Measurements from ENCODE around the gene DPP4. TPM values are rescaled to one million over a fixed set of nuclear protein-coding genes. Genes with fewer than 3 reads are reported as not detected.

DPP4 gene
- total RNA-seq, 2 experiments from 2014 or later = not detected

DNA sequence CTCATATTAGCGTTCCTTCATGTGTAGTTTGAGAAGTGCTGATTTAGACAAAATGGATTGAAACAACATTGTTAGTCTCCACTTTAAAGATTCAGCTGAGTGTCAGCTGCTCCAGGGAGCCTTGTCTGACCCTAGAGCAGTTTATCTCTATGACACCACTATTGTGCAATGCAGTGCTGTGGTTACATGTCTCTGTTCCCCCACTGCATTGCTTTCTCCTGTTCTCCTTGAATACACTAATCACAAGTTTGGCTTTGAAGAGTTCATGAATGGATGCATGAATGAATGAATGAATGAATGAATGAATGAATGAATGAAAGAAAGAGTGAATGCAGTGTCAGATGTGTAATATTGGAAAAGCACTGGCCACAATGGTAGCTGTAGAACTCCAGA lies 39.8 kb upstream of the DPP4 start:
- Histone ChIP-seq H3K9me3 (ENCODE audit: low read length) (no peaks in the 10 kb centered on the region), H3K36me3 (ENCODE audit: insufficient read depth, low read length) (no peaks in the 10 kb centered on the region), H4K20me1 (ENCODE audit: insufficient read depth, low read length) (no peaks in the 10 kb centered on the region), H3K4me3 (ENCODE audit: low read depth, low read length, poor library complexity, severe bottlenecking) (no peak overlapping the region), H3K9me2 (ENCODE audit: insufficient read depth, low read length) (no peaks in the 10 kb centered on the region), H3K27ac (ENCODE audit: low read depth, low read length, poor library complexity, severe bottlenecking) (no peak overlapping the region), H3K4me2 (ENCODE audit: low read length) (no peak overlapping the region), H2AFZ (ENCODE audit: low read length) (no peak overlapping the region), H3K79me2 (ENCODE audit: insufficient read depth, low read depth, low read length) (no peaks in the 10 kb centered on the region), H3K4me1 (ENCODE audit: insufficient read depth, low read length, poor library complexity, severe bottlenecking) (no peaks in the 10 kb centered on the region)
- POLR2A ChIA-PET = no interaction called here
- BruUV-seq (replicated peaks) = no TSS peak
- DNase-seq (ENCODE audit: low spot score) = no peak
- CTCF ChIA-PET (ENCODE audit: unreplicated experiment) = no interaction called here
- TF ChIP-seq, protein P1, sequence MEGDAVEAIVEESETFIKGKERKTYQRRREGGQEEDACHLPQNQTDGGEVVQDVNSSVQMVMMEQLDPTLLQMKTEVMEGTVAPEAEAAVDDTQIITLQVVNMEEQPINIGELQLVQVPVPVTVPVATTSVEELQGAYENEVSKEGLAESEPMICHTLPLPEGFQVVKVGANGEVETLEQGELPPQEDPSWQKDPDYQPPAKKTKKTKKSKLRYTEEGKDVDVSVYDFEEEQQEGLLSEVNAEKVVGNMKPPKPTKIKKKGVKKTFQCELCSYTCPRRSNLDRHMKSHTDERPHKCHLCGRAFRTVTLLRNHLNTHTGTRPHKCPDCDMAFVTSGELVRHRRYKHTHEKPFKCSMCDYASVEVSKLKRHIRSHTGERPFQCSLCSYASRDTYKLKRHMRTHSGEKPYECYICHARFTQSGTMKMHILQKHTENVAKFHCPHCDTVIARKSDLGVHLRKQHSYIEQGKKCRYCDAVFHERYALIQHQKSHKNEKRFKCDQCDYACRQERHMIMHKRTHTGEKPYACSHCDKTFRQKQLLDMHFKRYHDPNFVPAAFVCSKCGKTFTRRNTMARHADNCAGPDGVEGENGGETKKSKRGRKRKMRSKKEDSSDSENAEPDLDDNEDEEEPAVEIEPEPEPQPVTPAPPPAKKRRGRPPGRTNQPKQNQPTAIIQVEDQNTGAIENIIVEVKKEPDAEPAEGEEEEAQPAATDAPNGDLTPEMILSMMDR (conservative IDR thresholded peaks at IDR 0.05; ENCODE audit: low read length) = no peak
- no peak for TF ChIP-seq EZH2phosphoT487 (IDR thresholded peaks at IDR 0.05; ENCODE audit: borderline replicate concordance, low read depth, low read length)
- intact Hi-C loops (cut with micrococcal nuclease; ENCODE audit: unreplicated experiment) = no loop called here

- ChIA-PET POLR2A (interaction anchor here (0.8 kb wide), 1 partner anchor 90 kb away, joined by 3 read pairs; no protein-coding TSS in a partner anchor), CTCF (ENCODE audit: unreplicated experiment) (no interaction called here)
- no peak for DNase-seq (ENCODE audit: low spot score)
- H3K4me3 ChIP-seq (ENCODE audit: low read depth, low read length, poor library complexity, severe bottlenecking) = no peak overlapping the region
- intact Hi-C loops (cut with micrococcal nuclease; ENCODE audit: unreplicated experiment) = no loop called here
- no peak overlapping the region for H3K27ac ChIP-seq (ENCODE audit: low read depth, low read length, poor library complexity, severe bottlenecking)
- H3K9me3 ChIP-seq (ENCODE audit: low read length) = no peaks in the 10 kb centered on the region
- no peaks in the 10 kb centered on the region for H3K79me2 ChIP-seq (ENCODE audit: insufficient read depth, low read depth, low read length)
- BruUV-seq (replicated peaks) = no TSS peak
- H3K9me2 ChIP-seq (ENCODE audit: insufficient read depth, low read length) = no peaks in the 10 kb centered on the region
- H3K4me2 ChIP-seq (ENCODE audit: low read length) = no peak overlapping the region
- H2AFZ ChIP-seq (ENCODE audit: low read length) = no peak overlapping the region
- no peaks in the 10 kb centered on the region for H3K4me1 ChIP-seq (ENCODE audit: insufficient read depth, low read length, poor library complexity, severe bottlenecking)
- TF ChIP-seq, protein P1 (conservative IDR thresholded peaks at IDR 0.05; ENCODE audit: low read length) = no peak
- no peaks in the 10 kb centered on the region for H3K36me3 ChIP-seq (ENCODE audit: insufficient read depth, low read length)
- H4K20me1 ChIP-seq (ENCODE audit: insufficient read depth, low read length) = no peaks in the 10 kb centered on the region
These were observed 39.2 kb upstream of the DPP4 start for GRCh38 chr2:162113088-162113775.

- no peaks in the 10 kb centered on the region for H3K36me3 ChIP-seq (ENCODE audit: insufficient read depth, low read length)
- no peak for DNase-seq (ENCODE audit: low spot score)
- no peak for TF ChIP-seq EZH2phosphoT487 (IDR thresholded peaks at IDR 0.05; ENCODE audit: borderline replicate concordance, low read depth, low read length)
- TF ChIP-seq, protein P1 (conservative IDR thresholded peaks at IDR 0.05; ENCODE audit: low read length) = no peak
- CTCF ChIA-PET (ENCODE audit: unreplicated experiment) = no interaction called here
- no peaks in the 10 kb centered on the region for H4K20me1 ChIP-seq (ENCODE audit: insufficient read depth, low read length)
- no peaks in the 10 kb centered on the region for H3K79me2 ChIP-seq (ENCODE audit: insufficient read depth, low read depth, low read length)
- H3K4me3 ChIP-seq (ENCODE audit: low read depth, low read length, poor library complexity, severe bottlenecking) = no peak overlapping the region
- no peaks in the 10 kb centered on the region for H3K9me2 ChIP-seq (ENCODE audit: insufficient read depth, low read length)
- BruUV-seq (replicated peaks) = no TSS peak
- no peaks in the 10 kb centered on the region for H3K9me3 ChIP-seq (ENCODE audit: low read length)
- no peaks in the 10 kb centered on the region for H3K4me1 ChIP-seq (ENCODE audit: insufficient read depth, low read length, poor library complexity, severe bottlenecking)
- POLR2A ChIA-PET = interaction anchor here (0.8 kb wide), 1 partner anchor 89 kb away, joined by 3 read pairs; no protein-coding TSS in a partner anchor
- intact Hi-C loops (cut with micrococcal nuclease; ENCODE audit: unreplicated experiment) = no loop called here
- H3K27ac ChIP-seq (ENCODE audit: low read depth, low read length, poor library complexity, severe bottlenecking) = no peak overlapping the region
- H2AFZ ChIP-seq (ENCODE audit: low read length) = no peak overlapping the region
- H3K4me2 ChIP-seq (ENCODE audit: low read length) = no peak overlapping the region
These were observed 38.2 kb upstream of the DPP4 start for GRCh38 chr2:162111958-162112850.

Data from OCI-LY7 (cell line).